ENCODE data around the gene ASPRV1.
"Not testable (repeated sequence)": the region's sequence is repeated elsewhere in the genome, so short reads cannot be mapped to it uniquely, and the experiment has no call there.

ASPRV1 gene

DNA sequence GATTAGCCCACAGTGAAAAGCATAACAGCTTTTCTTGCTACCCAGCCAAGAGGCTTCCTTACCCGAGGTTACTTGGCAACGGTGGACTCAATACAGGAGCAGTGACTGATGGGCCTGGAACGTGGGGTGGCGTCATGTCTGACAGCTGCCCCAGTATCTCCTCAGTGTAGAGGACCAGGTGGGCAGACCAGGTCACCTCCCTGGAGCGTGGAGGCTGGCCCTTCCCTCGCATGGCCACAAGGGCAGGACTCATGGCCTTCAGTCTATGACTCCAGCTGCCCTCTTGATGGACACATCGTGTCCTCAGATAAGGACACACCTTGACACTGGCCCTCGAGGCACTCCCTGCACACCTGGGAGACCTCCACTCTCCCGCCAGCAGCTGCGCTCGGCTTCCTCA is 6.4 kb downstream of the ASPRV1 start:
- H3K4me3 ChIP-seq (ENCODE audit: low read length), result no peak overlapping the region
- no peak overlapping the region for H3K9ac ChIP-seq (ENCODE audit: low read length)
- peaks cover 36% of the 10 kb centered on the region for H3K27me3 ChIP-seq (replicated peaks; ENCODE audit: control insufficient read depth, insufficient read depth, low read length)
- DNase-seq (ENCODE audit: low read depth), result no peak
- peaks cover 21% of the 10 kb centered on the region for H3K4me1 ChIP-seq (ENCODE audit: control insufficient read depth, insufficient read depth, low read length)
- H3K9me3 ChIP-seq (ENCODE audit: control insufficient read depth, low read length), result no peaks in the 10 kb centered on the region
- no peaks in the 10 kb centered on the region for H3K36me3 ChIP-seq (ENCODE audit: control insufficient read depth, insufficient read depth, low read length, severe bottlenecking)

DNA sequence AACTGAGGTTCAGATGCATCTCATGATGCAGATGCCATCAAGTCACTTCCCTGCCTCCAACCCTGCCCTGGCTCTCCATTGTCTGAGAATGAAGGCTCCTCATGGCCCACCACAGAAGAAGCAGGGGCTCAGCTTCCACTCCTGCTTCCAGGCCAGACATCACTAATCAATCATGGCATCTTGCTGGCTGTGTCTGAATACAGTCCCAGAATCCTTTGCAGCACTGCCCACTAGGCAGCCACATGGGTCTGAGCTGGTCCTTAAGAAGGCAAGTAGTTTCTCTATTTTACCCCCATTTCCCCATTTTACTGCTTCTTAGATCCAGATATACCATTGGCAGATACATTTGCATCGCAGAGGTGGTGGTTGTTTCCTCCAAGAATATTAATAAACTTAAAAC is 7.3 kb downstream of the ASPRV1 start:
- Histone ChIP-seq H3K27me3 (replicated peaks; ENCODE audit: control insufficient read depth, insufficient read depth, low read length) (peaks cover 27% of the 10 kb centered on the region), H3K9me3 (ENCODE audit: control insufficient read depth, low read length) (no peaks in the 10 kb centered on the region), H3K4me3 (ENCODE audit: low read length) (no peak overlapping the region), H3K9ac (ENCODE audit: low read length) (no peak overlapping the region), H3K36me3 (ENCODE audit: control insufficient read depth, insufficient read depth, low read length, severe bottlenecking) (no peaks in the 10 kb centered on the region), H3K4me1 (ENCODE audit: control insufficient read depth, insufficient read depth, low read length) (peaks cover 21% of the 10 kb centered on the region)
- DNase-seq (ENCODE audit: low read depth), result no peak

DNA sequence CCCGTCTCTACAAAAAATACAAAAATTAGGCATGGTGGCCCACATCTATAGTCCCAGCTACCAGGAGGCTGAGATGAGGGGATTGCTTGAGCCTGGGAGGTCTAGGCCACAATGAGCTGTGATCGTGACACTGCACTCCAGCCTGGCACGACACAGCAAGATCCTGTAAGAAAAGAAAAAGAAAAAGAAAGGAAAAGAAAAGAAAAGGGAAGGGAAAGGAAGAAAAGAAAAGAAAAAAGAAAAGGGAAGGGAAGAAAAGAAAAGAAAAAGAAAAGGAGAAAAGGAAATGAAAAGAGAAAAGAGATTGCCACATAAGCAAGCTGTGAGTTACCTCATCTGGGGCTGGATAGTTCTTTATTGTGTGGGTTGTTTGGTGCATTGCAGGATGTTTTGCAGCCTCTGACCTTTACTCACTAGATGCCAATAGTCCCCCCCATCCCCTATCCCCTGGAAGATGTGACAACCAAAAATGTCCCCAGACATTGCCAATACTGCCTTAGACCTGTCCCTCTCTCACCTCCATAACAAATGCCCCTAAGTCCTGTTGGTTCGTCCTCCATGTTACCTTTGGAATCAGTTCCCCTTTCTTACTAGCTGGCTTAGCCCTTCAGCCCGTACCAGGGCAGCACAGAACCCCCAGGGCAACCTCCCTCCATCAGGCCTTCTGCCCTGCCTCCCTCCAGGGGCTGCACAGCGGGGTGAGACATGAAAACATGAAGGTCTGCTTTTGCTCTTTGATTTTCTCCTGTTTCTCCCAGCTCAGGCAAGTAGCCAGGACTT is 8.9 kb downstream of the ASPRV1 start:
- H3K27me3 ChIP-seq (replicated peaks; ENCODE audit: control insufficient read depth, insufficient read depth, low read length), result peaks cover 16% of the 10 kb centered on the region
- DNase-seq (ENCODE audit: low read depth), result no peak
- no peaks in the 10 kb centered on the region for H3K36me3 ChIP-seq (ENCODE audit: control insufficient read depth, insufficient read depth, low read length, severe bottlenecking)
- no peaks in the 10 kb centered on the region for H3K9me3 ChIP-seq (ENCODE audit: control insufficient read depth, low read length)
- H3K4me1 ChIP-seq (ENCODE audit: control insufficient read depth, insufficient read depth, low read length), result peaks cover 25% of the 10 kb centered on the region
- peak overlapping the region; percentile 32 for H3K4me3 ChIP-seq (ENCODE audit: low read length)
- H3K9ac ChIP-seq (ENCODE audit: low read length), result no peak overlapping the region

DNA sequence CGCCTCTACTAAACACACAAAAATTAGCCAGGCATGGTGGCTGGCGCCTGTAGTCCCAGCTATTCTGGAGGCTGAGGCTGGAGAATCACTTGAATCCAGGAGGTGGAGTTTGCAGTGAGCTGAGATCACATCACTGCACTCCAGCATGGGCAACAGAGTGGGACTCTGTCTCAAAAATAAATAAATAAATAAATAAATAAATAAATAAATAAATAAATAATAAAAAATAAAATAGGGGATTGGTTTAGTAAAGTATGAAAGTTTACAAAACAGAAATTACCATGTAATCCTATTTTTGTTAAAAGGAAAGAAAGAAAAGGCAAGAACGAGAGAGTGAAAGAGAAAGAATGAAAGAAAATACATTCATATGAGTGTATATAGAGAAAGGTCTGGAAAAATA is 10.8 kb downstream of the ASPRV1 start:
- not testable (repeated sequence) for H3K9me3 ChIP-seq (ENCODE audit: control insufficient read depth, low read length); H3K4me3 ChIP-seq (ENCODE audit: low read length); H3K27me3 ChIP-seq (replicated peaks; ENCODE audit: control insufficient read depth, insufficient read depth, low read length); H3K36me3 ChIP-seq (ENCODE audit: control insufficient read depth, insufficient read depth, low read length, severe bottlenecking); DNase-seq (ENCODE audit: low read depth); H3K9ac ChIP-seq (ENCODE audit: low read length)
- H3K4me1 ChIP-seq (ENCODE audit: control insufficient read depth, insufficient read depth, low read length), result peaks cover 31% of the 10 kb centered on the region

DNA sequence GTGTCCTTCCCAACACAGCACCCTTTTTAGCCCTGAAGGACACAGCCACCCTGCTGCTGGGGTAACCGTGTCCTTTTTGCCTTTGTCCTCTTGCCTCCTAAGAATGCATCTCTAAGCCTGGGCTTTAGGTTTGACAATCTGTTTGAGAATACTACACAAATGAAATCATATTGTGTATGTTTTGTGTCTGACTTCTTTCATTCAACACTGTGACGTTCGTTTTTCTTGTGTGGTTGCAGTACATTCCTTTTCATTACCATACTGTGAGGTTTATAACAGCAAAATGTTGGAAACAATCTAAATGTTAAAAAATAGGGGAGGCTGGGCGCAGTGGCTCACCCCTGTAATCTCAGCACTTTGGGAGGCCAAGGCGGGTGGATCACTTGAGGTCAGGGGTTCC is 11.2 kb downstream of the ASPRV1 start:
- no peak overlapping the region for H3K4me3 ChIP-seq (ENCODE audit: low read length)
- peaks cover 31% of the 10 kb centered on the region for H3K4me1 ChIP-seq (ENCODE audit: control insufficient read depth, insufficient read depth, low read length)
- no peaks in the 10 kb centered on the region for H3K36me3 ChIP-seq (ENCODE audit: control insufficient read depth, insufficient read depth, low read length, severe bottlenecking)
- no peak overlapping the region for H3K9ac ChIP-seq (ENCODE audit: low read length)
- no peaks in the 10 kb centered on the region for H3K9me3 ChIP-seq (ENCODE audit: control insufficient read depth, low read length)
- H3K27me3 ChIP-seq (replicated peaks; ENCODE audit: control insufficient read depth, insufficient read depth, low read length), result no peaks in the 10 kb centered on the region
- DNase-seq (ENCODE audit: low read depth), result peak; percentile 50

DNA sequence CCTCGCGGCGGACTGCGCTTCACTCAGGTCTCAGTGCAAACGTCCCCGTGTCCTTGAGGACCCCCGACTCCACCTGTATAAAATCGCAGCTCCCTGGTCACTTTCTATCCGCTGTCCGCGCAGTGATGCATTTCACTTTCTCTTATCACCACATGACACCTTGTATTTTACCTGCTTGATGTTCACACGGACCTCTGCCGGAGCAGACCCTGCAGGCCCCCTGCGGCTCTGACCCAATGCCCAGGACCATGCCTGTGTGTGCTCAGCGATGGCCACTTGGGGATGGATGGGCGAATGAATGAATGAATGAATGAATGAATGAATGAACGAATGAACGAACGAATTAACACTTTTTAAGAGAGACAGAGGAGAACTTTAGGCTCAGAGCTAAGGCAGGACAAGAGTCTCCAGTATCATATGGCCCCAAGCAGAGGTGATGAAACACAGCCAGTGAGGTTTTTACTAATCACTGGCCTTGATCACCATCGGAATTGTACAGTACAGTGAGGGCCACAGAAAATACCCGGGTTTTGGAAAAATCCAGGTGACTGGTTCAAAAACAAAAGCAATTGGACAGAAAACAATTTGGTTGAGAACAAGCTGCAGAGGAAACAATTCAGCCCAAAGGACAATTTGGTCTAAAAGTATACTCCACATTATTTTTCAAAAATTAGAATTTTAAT is 12.3 kb downstream of the ASPRV1 start:
- DNase-seq (ENCODE audit: low read depth), result no peak
- no peak overlapping the region for H3K9ac ChIP-seq (ENCODE audit: low read length)
- no peaks in the 10 kb centered on the region for H3K9me3 ChIP-seq (ENCODE audit: control insufficient read depth, low read length)
- peaks cover 27% of the 10 kb centered on the region for H3K4me1 ChIP-seq (ENCODE audit: control insufficient read depth, insufficient read depth, low read length)
- H3K4me3 ChIP-seq (ENCODE audit: low read length), result no peak overlapping the region
- no peaks in the 10 kb centered on the region for H3K27me3 ChIP-seq (replicated peaks; ENCODE audit: control insufficient read depth, insufficient read depth, low read length)
- H3K36me3 ChIP-seq (ENCODE audit: control insufficient read depth, insufficient read depth, low read length, severe bottlenecking), result no peaks in the 10 kb centered on the region

DNA sequence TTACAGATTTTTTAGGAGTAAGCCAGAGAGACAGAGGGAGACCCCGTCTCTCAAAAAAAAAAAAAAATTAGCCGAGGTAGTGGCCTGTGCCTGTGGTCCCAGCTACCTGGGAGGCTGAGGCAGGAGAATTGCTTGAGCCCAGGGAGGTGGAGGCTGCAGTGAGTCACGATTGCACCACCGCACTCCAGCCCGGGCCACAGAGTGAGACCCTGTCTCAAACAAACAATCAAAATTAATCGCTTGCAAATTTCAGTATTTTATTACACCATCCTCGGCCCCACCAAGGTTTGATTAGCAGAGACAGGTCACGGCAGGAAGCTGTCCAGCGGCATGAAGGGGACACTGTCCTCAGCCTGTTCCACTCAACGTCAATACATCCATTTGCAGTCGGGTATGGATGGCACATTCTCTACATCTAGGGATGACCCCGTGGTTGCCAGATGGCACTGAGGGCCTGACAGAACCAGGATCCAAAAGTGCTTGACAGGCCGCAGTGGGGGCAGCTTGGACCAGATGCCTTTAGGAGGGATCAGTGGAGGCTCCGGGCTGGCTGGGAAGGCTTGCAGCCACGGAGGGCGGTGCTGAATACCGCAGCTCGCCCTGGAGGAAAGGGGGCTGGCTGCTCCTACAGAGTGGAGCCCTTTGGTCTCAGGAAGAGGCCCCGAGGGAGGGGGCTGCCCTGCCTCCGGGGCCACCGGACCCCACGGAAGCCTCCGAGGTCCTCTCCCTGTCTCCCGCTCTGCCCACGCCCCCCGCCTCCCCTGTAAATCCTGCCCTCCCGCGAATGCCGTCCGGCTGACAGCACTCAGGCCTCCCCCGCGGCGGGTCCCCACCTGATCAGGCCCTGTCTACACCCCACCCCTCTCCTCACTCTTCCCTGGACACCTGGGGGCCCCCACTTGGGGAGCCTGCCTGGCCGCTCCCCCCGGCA is 13.1 kb downstream of the ASPRV1 start:
- Histone ChIP-seq H3K27me3 (replicated peaks; ENCODE audit: control insufficient read depth, insufficient read depth, low read length) (no peaks in the 10 kb centered on the region), H3K9me3 (ENCODE audit: control insufficient read depth, low read length) (no peaks in the 10 kb centered on the region), H3K4me3 (ENCODE audit: low read length) (no peak overlapping the region), H3K9ac (ENCODE audit: low read length) (no peak overlapping the region), H3K4me1 (ENCODE audit: control insufficient read depth, insufficient read depth, low read length) (peaks cover 25% of the 10 kb centered on the region), H3K36me3 (ENCODE audit: control insufficient read depth, insufficient read depth, low read length, severe bottlenecking) (peaks cover 5% of the 10 kb centered on the region)
- DNase-seq (ENCODE audit: low read depth), result no peak

DNA sequence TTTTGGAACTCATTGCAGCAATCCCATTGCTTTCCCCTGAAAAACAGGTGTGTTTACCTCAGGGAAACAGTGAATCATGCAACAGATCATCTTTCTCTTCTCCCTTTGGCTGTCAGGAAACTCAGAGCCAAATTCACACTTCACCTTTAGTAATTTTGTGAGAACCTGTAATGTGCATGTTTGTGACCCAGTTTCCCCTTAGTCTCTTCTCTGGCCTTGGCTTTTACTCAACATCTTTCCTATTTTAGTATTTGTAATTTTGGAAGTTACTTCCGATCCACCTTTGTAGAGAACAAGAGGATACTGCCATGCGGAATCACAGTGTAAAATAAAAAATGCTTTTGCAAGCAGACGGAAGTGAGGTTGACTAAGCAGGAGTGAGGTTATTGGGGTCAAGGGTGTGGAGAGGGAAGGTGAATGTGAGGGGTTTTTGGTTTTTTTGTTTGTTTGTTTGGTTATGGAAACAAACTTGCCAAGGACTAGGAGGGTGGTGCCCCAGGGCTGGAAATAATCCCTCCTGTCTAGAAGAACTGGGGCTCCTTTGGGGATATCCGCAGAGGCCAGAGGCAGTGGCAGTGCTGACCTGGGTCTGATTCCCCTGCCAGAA is 14.0 kb downstream of the ASPRV1 start:
- peaks cover 16% of the 10 kb centered on the region for H3K4me1 ChIP-seq (ENCODE audit: control insufficient read depth, insufficient read depth, low read length)
- H3K27me3 ChIP-seq (replicated peaks; ENCODE audit: control insufficient read depth, insufficient read depth, low read length), result no peaks in the 10 kb centered on the region
- H3K9ac ChIP-seq (ENCODE audit: low read length), result no peak overlapping the region
- H3K4me3 ChIP-seq (ENCODE audit: low read length), result no peak overlapping the region
- no peak for DNase-seq (ENCODE audit: low read depth)
- peaks cover 14% of the 10 kb centered on the region for H3K36me3 ChIP-seq (ENCODE audit: control insufficient read depth, insufficient read depth, low read length, severe bottlenecking)
- H3K9me3 ChIP-seq (ENCODE audit: control insufficient read depth, low read length), result no peaks in the 10 kb centered on the region

DNA sequence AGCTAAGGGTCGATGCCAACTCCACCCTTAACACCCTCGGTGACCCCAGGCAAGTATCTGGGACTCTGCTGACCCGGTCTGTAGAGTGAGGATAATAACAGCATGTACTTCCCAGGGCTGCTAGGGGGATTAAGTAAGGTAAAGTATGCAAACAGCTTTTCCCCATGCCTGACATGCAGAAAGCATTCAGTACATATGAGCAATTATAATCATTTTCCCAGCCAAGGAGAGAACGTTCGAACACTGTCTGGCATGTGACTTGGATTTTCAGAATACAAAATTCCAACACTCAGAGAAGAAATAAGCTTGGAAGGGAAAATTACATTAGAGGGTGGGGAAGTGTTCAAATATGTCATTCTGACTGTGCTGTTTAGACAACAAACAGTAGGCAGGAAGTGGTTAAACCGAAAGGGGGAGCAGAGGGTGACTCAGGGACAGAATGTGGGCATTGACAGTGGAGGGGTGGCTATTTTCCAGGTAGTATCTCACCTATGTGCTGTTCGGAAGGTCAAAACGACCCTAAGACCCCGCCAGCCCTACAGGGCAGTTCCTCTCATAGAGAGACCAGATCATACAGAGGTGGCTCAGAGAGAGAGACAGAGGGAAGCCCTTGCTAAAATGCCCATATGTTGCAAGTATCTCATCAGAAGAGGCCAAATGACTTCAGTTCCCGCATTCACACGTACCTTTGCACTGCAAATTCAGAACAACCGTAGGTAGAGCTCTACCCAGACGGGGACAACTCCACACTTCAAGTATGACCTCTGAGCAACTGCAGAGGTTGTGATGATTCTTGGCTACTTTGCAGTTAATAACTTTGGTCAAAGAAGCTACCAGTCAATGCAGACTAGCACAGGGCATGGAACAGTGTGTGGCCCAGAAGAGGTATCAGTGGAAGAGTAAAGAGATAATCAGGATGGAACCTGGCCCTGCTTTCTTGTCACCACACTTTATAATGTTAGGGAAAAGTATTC is 14.8 kb downstream of the ASPRV1 start:
- H3K4me3 ChIP-seq (ENCODE audit: low read length), result no peak overlapping the region
- DNase-seq (ENCODE audit: low read depth), result peak; percentile 23

DNA sequence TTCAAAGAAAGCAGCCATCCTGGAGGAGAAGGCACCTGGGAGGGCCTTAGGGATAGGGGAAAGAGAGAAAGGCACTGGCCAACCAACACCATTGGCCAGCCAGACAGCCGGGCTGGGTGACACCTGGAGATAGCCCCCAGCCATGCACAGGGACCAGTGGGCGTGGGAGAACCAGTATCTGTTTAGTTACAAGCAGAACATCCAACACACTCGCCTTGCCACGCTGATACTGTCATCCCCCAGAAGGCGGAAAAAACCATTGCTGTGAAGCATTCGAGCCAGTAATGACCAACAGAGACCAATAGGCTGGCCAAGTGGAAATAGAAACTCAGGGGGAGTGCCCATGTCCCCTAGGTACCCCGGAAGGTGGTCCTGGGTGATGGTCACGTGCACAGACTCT is 15.5 kb downstream of the ASPRV1 start:
- no peaks in the 10 kb centered on the region for H3K9me3 ChIP-seq (ENCODE audit: control insufficient read depth, low read length)
- H3K4me3 ChIP-seq (ENCODE audit: low read length), result no peak overlapping the region
- no peak for DNase-seq (ENCODE audit: low read depth)
- no peak overlapping the region for H3K9ac ChIP-seq (ENCODE audit: low read length)
- peaks cover 10% of the 10 kb centered on the region for H3K4me1 ChIP-seq (ENCODE audit: control insufficient read depth, insufficient read depth, low read length)
- H3K27me3 ChIP-seq (replicated peaks; ENCODE audit: control insufficient read depth, insufficient read depth, low read length), result no peaks in the 10 kb centered on the region
- H3K36me3 ChIP-seq (ENCODE audit: control insufficient read depth, insufficient read depth, low read length, severe bottlenecking), result peaks cover 26% of the 10 kb centered on the region

More for the DNA sequence above, 14.8 kb downstream of the ASPRV1 start:
- H3K27me3 ChIP-seq (replicated peaks; ENCODE audit: control insufficient read depth, insufficient read depth, low read length), result no peaks in the 10 kb centered on the region
- H3K9me3 ChIP-seq (ENCODE audit: control insufficient read depth, low read length), result no peaks in the 10 kb centered on the region
- peaks cover 22% of the 10 kb centered on the region for H3K36me3 ChIP-seq (ENCODE audit: control insufficient read depth, insufficient read depth, low read length, severe bottlenecking)
- H3K4me1 ChIP-seq (ENCODE audit: control insufficient read depth, insufficient read depth, low read length), result peaks cover 10% of the 10 kb centered on the region
- H3K9ac ChIP-seq (ENCODE audit: low read length), result no peak overlapping the region

Measured in adipocyte (in vitro differentiated cells).